Bone marrow (tissue), 2 donors: ENCODE data around the gene TOM1L2.
"Not testable (repeated sequence)": the region's sequence is repeated elsewhere in the genome, so short reads cannot be mapped to it uniquely, and the experiment has no call there.

Source experiments
- DNase-seq, 2 donors: peaks; one replicate each; lab custom pipeline; 2025; lab: John Stamatoyannopoulos, UW

The TOM1L2 gene

GRCh38 chr17:17970699-17971430 lies 1.3 kb downstream of the TOM1L2 start:
- no peak for DNase-seq

GRCh38 chr17:17966399-17966798 lies 5.8 kb downstream of the TOM1L2 start:
- no peak for DNase-seq

GRCh38 chr17:17965152-17965721 lies 7.0 kb downstream of the TOM1L2 start:
- no peak for DNase-seq

- DNase-seq = no peak
Measured at GRCh38 chr17:17964710-17965109, 7.5 kb downstream of the TOM1L2 start.

GRCh38 chr17:17963694-17964436 lies 8.3 kb downstream of the TOM1L2 start:
- no peak for DNase-seq

- DNase-seq = no peak
Measured at GRCh38 chr17:17963066-17963465, 9.1 kb downstream of the TOM1L2 start.

GRCh38 chr17:17960500-17961030 lies 11.6 kb downstream of the TOM1L2 start:
- DNase-seq = no peak

- no peak for DNase-seq
Measured at GRCh38 chr17:17959520-17960361, 12.5 kb downstream of the TOM1L2 start.

- no peak for DNase-seq
Measured at GRCh38 chr17:17958982-17959381, 13.2 kb downstream of the TOM1L2 start.

- no peak for DNase-seq
Measured at GRCh38 chr17:17957584-17957916, 14.7 kb downstream of the TOM1L2 start.

GRCh38 chr17:17955790-17956341 lies 16.3 kb downstream of the TOM1L2 start:
- not testable (repeated sequence) for DNase-seq

- DNase-seq = no peak
Measured at GRCh38 chr17:17954079-17954478, 18.1 kb downstream of the TOM1L2 start.

GRCh38 chr17:17952691-17953090 lies 19.5 kb downstream of the TOM1L2 start:
- DNase-seq = no peak

- DNase-seq = no peak
Measured at GRCh38 chr17:17951524-17951923, 20.7 kb downstream of the TOM1L2 start.

- DNase-seq = no peak
Measured at GRCh38 chr17:17950806-17951205, 21.4 kb downstream of the TOM1L2 start.

- no peak for DNase-seq
Measured at GRCh38 chr17:17950347-17950746, 21.9 kb downstream of the TOM1L2 start.

GRCh38 chr17:17947966-17948365 lies 24.2 kb downstream of the TOM1L2 start:
- no peak for DNase-seq

GRCh38 chr17:17947309-17947708 lies 24.9 kb downstream of the TOM1L2 start:
- DNase-seq = no peak

GRCh38 chr17:17946093-17946492 lies 26.1 kb downstream of the TOM1L2 start:
- no peak for DNase-seq

- DNase-seq = no peak
Measured at GRCh38 chr17:17944743-17945142, 27.5 kb downstream of the TOM1L2 start.

GRCh38 chr17:17944242-17944641 lies 28.0 kb downstream of the TOM1L2 start:
- DNase-seq = no peak
